Prostate gland (tissue), 2 donors: ENCODE data around the gene RHBDD1. TPM values are rescaled to one million over a fixed set of nuclear protein-coding genes. Genes with fewer than 3 reads are reported as not detected.

ENCODE experiments used
- DNase-seq: peaks from one replicate; pipeline ENCODE4 v3.0.0-alpha.2; 2019; ENCODE audit warnings: low spot score
- H3K27ac ChIP-seq, 2 donors: fragments of 200-600 bp; sonication (generic); 2 replicates each; pipeline ENCODE4 v1.5.1; 2017 to 2019
- H3K27me3 ChIP-seq: fragments of 200-600 bp; sonication (generic); replicated peaks from 2 replicates; pipeline ENCODE4 v1.5.1; 2019; ENCODE audit not compliant: insufficient read depth
- H3K36me3 ChIP-seq, 2 donors: fragments of 200-600 bp; sonication (generic); 1 replicate in 1 of 2; 2 replicates in 1 of 2; pipeline versions ENCODE4 v1.5.1 to v1.8.1; 2017 to 2019
- H3K4me1 ChIP-seq: fragments of 200-600 bp; sonication (generic); replicated peaks from 2 replicates; pipeline ENCODE4 v1.5.1; 2019
- H3K4me3 ChIP-seq, 2 donors: fragments of 200-600 bp; sonication (generic); 2 replicates each; pipeline ENCODE4 v1.5.1; 2017 to 2019
- H3K9me3 ChIP-seq: fragments of 200-600 bp; sonication (generic); 2 replicates; pipeline ENCODE4 v1.5.1; 2017
- CTCF ChIP-seq, 4 experiments: fragments of 200-600 bp in 2 of 4; fragments of 450-650 bp in 2 of 4; sonication (generic) in 2 of 4; IDR thresholded peaks; 1 replicate in 3 of 4; 2 replicates in 1 of 4; pipeline ENCODE4 v1.5.1; 2016 to 2019; ENCODE audit warnings: antibody characterized with exemption in 4 of 4, mild to moderate bottlenecking in 2 of 4, moderate library complexity in 2 of 4
- POLR2A ChIP-seq: fragments of 450-650 bp; IDR thresholded peaks from one replicate; pipeline ENCODE4 v1.6.1; 2016; ENCODE audit warnings: antibody characterized with exemption, mild to moderate bottlenecking
- POLR2AphosphoS5 ChIP-seq: sonication (generic); formaldehyde crosslinking; IDR thresholded peaks from one replicate; pipeline ENCODE4 v1.6.1; 2017; ENCODE audit warnings: antibody characterized with exemption
- WGBS: methylation state at CpG from one replicate; pipeline ENCODE4 v1.1.5; 2018; 5-methylcytosine and 5-hydroxymethylcytosine counted together
- intact Hi-C: fragments of 100-400 bp; cut with DNase I; formaldehyde crosslinking; loops from one replicate; pipeline ENCODE4 v1.14.2; 2022
- total RNA-seq, 2 donors: library from RNA; depleted of rRNA; stranded (reverse); fragments of >200 nt; gene quantifications; one replicate each; pipeline ENCODE4 v1.1.0, GENCODE V29; 2016

The RHBDD1 gene
- total RNA-seq, 2 donors from 2014 or later: 16.5 to 33.5 TPM

- Histone ChIP-seq H3K4me3 (peak overlapping the region; percentile 52 to 60), H3K27ac (peak overlapping the region; percentile 92 to 93), H3K4me1 (no peaks in the 10 kb centered on the region), H3K9me3 (no peaks in the 10 kb centered on the region), H3K27me3 (no peaks in the 10 kb centered on the region), H3K36me3 (no peaks in the 10 kb centered on the region)
- intact Hi-C loops: loop anchor here (5.0 to 10.0 kb wide), 5 partner anchors 75 to 583 kb away; no protein-coding TSS in a partner anchor
- 41% methylated on average over 49 of the region's 50 CpGs for WGBS
- peak; percentile 49 for DNase-seq
- TF ChIP-seq POLR2AphosphoS5: no peak
- peak; percentile 49 for TF ChIP-seq POLR2A
- TF ChIP-seq CTCF (IDR thresholded peaks at IDR 0.05): no peak
These were observed 38.4 kb upstream of the RHBDD1 start for GRCh38 chr2:226797289-226797988.

- no peaks in the 10 kb centered on the region for H3K4me1 ChIP-seq
- peak overlapping the region; percentile 52 to 60 for H3K4me3 ChIP-seq
- TF ChIP-seq CTCF (IDR thresholded peaks at IDR 0.05) (no peak), POLR2A (no peak), POLR2AphosphoS5 (no peak)
- 16% methylated on average over 22 of the region's 23 CpGs for WGBS
- intact Hi-C loops: loop anchor here (5.0 to 10.0 kb wide), 5 partner anchors 76 to 583 kb away; no protein-coding TSS in a partner anchor
- DNase-seq: no peak
- H3K27me3 ChIP-seq: no peaks in the 10 kb centered on the region
- peak overlapping the region; percentile 92 to 93 for H3K27ac ChIP-seq
- H3K36me3 ChIP-seq: no peaks in the 10 kb centered on the region
- H3K9me3 ChIP-seq: no peaks in the 10 kb centered on the region
These were observed 37.8 kb upstream of the RHBDD1 start for GRCh38 chr2:226797989-226798421.

- Histone ChIP-seq H3K4me3 (peak overlapping the region; percentile 52 to 60), H3K27me3 (no peaks in the 10 kb centered on the region), H3K4me1 (no peaks in the 10 kb centered on the region), H3K9me3 (no peaks in the 10 kb centered on the region), H3K27ac (peak overlapping the region; percentile 92 to 93), H3K36me3 (no peaks in the 10 kb centered on the region)
- no peak for TF ChIP-seq CTCF (IDR thresholded peaks at IDR 0.05)
- TF ChIP-seq POLR2A: peak; percentile 44
- TF ChIP-seq POLR2AphosphoS5: peak; percentile 2
- intact Hi-C loops: loop anchor here (5.0 to 10.0 kb wide), 5 partner anchors 76 to 584 kb away; no protein-coding TSS in a partner anchor
- 2% methylated on average over 58 of the region's 80 CpGs for WGBS
- DNase-seq: peak; percentile 34
These were observed 37.2 kb upstream of the RHBDD1 start for GRCh38 chr2:226798422-226799210.

- Histone ChIP-seq H3K4me1 (no peaks in the 10 kb centered on the region), H3K27me3 (no peaks in the 10 kb centered on the region), H3K36me3 (no peaks in the 10 kb centered on the region), H3K27ac (peak within 1 kb of the TSS; percentile 92 to 93), H3K9me3 (no peaks in the 10 kb centered on the region), H3K4me3 (peak within 1 kb of the TSS; percentile 52 to 60)
- intact Hi-C loops: loop anchor here (5.0 to 10.0 kb wide), 5 partner anchors 77 to 585 kb away; no protein-coding TSS in a partner anchor
- DNase-seq: peak; percentile 70
- under 1% methylated on average over 73 of the region's 82 CpGs for WGBS
- peak; percentile 12 for TF ChIP-seq POLR2AphosphoS5
- peak; percentile 46 for TF ChIP-seq POLR2A
- peak in 2 of 4 experiments; percentile 42 to 44 for TF ChIP-seq CTCF (IDR thresholded peaks at IDR 0.05)
These were observed 36.5 kb upstream of the RHBDD1 start, which contains the start of gene IRS1 for GRCh38 chr2:226799211-226799975. Gene IRS1 (minus strand): TSS chr2:226799820. CDS start chr2:226798738, 1,082 bp downstream.
